ENCODE data around the gene PITPNB.

DNA sequence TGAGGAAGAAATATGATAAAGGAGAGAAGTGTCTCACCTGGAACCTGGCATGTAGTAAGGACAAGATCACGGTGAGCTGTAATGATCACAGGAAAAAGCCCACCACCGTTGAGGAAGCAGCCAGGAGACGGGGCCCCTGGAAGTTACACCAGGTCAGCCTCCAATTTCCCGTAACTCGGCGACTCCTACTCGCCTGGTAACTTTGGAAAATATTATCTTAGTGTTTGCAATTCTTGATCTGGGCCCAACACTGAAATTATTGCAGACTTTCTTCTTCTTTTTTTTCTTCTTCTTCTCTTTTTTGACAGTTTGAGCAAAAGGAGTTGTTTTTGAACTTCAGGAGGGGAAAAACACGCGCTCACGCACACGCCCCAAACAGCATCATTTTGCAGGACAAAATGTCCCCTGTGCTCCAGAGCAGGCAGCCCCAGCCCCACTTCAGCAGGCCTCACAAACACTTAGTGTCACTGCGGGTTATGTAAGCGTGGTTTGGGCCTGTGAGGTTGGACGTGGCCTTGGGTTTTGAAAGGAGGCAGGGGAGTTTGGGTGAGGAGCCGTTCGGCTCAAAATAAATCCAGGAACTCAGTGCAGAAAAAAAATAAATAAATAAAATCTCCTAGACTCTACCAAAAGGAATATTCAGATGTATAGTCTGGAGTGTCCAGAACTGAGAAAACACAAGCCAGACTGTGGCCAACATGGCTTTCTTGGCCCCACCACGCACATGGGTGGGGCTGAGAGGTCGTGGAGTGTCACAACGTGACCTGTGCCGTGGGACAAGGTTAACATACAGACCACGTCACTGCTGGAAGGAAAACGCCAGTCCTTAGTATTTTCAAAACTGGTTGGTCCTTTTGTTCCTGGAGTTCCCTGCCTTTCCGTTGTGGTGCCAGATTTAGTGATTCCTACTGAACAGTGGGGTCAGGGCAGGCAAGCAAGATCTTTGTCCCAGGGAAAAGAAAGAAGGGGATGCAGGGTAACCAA lies 91.2 kb downstream of the PITPNB start:
- TF ChIP-seq YY1 (IDR thresholded peaks at IDR 0.05; ENCODE audit: insufficient read depth, insufficient read length) (no peak), SUZ12 (IDR thresholded peaks at IDR 0.05; ENCODE audit: extremely low read depth, insufficient read depth, insufficient read length) (no peak), ZNF274 (IDR thresholded peaks at IDR 0.05; ENCODE audit: low read depth, low read length) (no peak)

Measured in NT2/D1 (cell line).